ENCODE measurements around the gene UNC5CL.

UNC5CL gene

GRCh38 chr6:41059556-41059955 is 20.5 kb upstream of the UNC5CL start:
- H3K27ac ChIP-seq: no peak overlapping the region
- peaks cover 25% of the 10 kb centered on the region for H3K4me1 ChIP-seq
- no peak overlapping the region for H3K4me3 ChIP-seq (ENCODE audit: low read depth, low read length)
- H3K79me2 ChIP-seq: no peaks in the 10 kb centered on the region
- H3K36me3 ChIP-seq (ENCODE audit: control insufficient read depth, insufficient read depth, low read length): no peaks in the 10 kb centered on the region
- H3K9ac ChIP-seq: no peak overlapping the region
- H2AFZ ChIP-seq: no peak overlapping the region
- H3K9me3 ChIP-seq (ENCODE audit: control insufficient read depth, low read length): no peaks in the 10 kb centered on the region
- no peaks in the 10 kb centered on the region for H3K27me3 ChIP-seq (ENCODE audit: control insufficient read depth, insufficient read depth, low read length)
- no peak for TF ChIP-seq CTCF (IDR thresholded peaks at IDR 0.05)
- no peak overlapping the region for H3K4me2 ChIP-seq (ENCODE audit: low read length)

DNA sequence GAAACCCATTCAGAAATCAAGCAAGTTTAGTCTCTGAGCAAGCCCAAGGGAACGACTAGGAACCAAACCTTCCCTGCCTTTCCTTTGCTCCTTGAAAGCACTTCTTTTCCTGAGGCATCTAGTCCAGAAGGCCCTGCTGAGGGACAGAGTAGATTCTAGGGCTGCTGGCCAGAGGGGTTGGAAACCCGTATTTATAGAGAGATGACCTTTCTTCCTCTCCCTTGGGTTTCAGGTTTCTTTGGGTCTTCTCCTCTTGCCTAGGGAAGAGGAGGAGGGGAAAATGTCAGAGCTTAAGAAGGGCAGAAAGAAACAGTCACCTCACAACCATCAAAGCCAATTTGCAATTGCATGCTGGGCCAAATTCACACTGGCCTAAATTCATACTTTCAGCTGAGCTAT is 19.8 kb upstream of the UNC5CL start:
- Histone ChIP-seq H3K27ac (peak overlapping the region; percentile 68), H3K4me3 (ENCODE audit: low read depth, low read length) (no peak overlapping the region), H3K4me2 (ENCODE audit: low read length) (no peak overlapping the region), H3K79me2 (no peaks in the 10 kb centered on the region), H3K27me3 (ENCODE audit: control insufficient read depth, insufficient read depth, low read length) (no peaks in the 10 kb centered on the region), H3K9me3 (ENCODE audit: control insufficient read depth, low read length) (no peaks in the 10 kb centered on the region), H3K4me1 (peaks cover 25% of the 10 kb centered on the region), H2AFZ (peak overlapping the region; percentile 68), H3K36me3 (ENCODE audit: control insufficient read depth, insufficient read depth, low read length) (no peaks in the 10 kb centered on the region), H3K9ac (no peak overlapping the region)
- no peak for TF ChIP-seq CTCF (IDR thresholded peaks at IDR 0.05)

- Histone ChIP-seq H3K4me3 (ENCODE audit: low read depth, low read length) (no peak overlapping the region), H3K9ac (no peak overlapping the region), H3K79me2 (no peaks in the 10 kb centered on the region), H3K27me3 (ENCODE audit: control insufficient read depth, insufficient read depth, low read length) (no peaks in the 10 kb centered on the region), H3K9me3 (ENCODE audit: control insufficient read depth, low read length) (no peaks in the 10 kb centered on the region), H2AFZ (no peak overlapping the region), H3K36me3 (ENCODE audit: control insufficient read depth, insufficient read depth, low read length) (no peaks in the 10 kb centered on the region), H3K4me1 (peaks cover 25% of the 10 kb centered on the region), H3K4me2 (ENCODE audit: low read length) (no peak overlapping the region), H3K27ac (no peak overlapping the region)
- TF ChIP-seq CTCF (IDR thresholded peaks at IDR 0.05): no peak
These were observed 17.9 kb upstream of the UNC5CL start for GRCh38 chr6:41056768-41057490.

GRCh38 chr6:41055149-41055548 is 16.1 kb upstream of the UNC5CL start:
- H3K9ac ChIP-seq: no peak overlapping the region

More at GRCh38 chr6:41055149-41055548, 16.1 kb upstream of the UNC5CL start:
- no peak for TF ChIP-seq CTCF (IDR thresholded peaks at IDR 0.05)
- peaks cover 13% of the 10 kb centered on the region for H3K4me1 ChIP-seq
- no peak overlapping the region for H3K4me2 ChIP-seq (ENCODE audit: low read length)
- no peaks in the 10 kb centered on the region for H3K9me3 ChIP-seq (ENCODE audit: control insufficient read depth, low read length)
- no peak overlapping the region for H3K4me3 ChIP-seq (ENCODE audit: low read depth, low read length)
- no peak overlapping the region for H2AFZ ChIP-seq
- no peaks in the 10 kb centered on the region for H3K36me3 ChIP-seq (ENCODE audit: control insufficient read depth, insufficient read depth, low read length)
- H3K27me3 ChIP-seq (ENCODE audit: control insufficient read depth, insufficient read depth, low read length): no peaks in the 10 kb centered on the region
- H3K79me2 ChIP-seq: no peaks in the 10 kb centered on the region
- H3K27ac ChIP-seq: no peak overlapping the region

Data from parathyroid adenoma (tissue), 2 donors.